Body of pancreas (tissue), 4 donors: ENCODE results near the gene CCSAP.

Experiments used
- POLR2A ChIP-seq, 3 donors: fragments of 450-650 bp; IDR thresholded peaks; one replicate each; pipeline ENCODE4 v1.6.1; 2016; ENCODE audit warnings: antibody characterized with exemption in 3 of 3, mild to moderate bottlenecking in 2 of 3
- TF ChIP-seq, protein P1 (sequence below), 7 experiments: fragments of 450-650 bp in 4 of 7; fragments of 200-600 bp in 3 of 7; sonication (generic) in 3 of 7; IDR thresholded peaks; one replicate each; pipeline ENCODE4 v1.5.1; 2016 to 2019; ENCODE audit warnings: antibody characterized with exemption in 7 of 7

GRCh38 chr1:229283183-229283611 lies 59.6 kb downstream of the CCSAP start:
- TF ChIP-seq, protein P1, sequence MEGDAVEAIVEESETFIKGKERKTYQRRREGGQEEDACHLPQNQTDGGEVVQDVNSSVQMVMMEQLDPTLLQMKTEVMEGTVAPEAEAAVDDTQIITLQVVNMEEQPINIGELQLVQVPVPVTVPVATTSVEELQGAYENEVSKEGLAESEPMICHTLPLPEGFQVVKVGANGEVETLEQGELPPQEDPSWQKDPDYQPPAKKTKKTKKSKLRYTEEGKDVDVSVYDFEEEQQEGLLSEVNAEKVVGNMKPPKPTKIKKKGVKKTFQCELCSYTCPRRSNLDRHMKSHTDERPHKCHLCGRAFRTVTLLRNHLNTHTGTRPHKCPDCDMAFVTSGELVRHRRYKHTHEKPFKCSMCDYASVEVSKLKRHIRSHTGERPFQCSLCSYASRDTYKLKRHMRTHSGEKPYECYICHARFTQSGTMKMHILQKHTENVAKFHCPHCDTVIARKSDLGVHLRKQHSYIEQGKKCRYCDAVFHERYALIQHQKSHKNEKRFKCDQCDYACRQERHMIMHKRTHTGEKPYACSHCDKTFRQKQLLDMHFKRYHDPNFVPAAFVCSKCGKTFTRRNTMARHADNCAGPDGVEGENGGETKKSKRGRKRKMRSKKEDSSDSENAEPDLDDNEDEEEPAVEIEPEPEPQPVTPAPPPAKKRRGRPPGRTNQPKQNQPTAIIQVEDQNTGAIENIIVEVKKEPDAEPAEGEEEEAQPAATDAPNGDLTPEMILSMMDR (IDR thresholded peaks at IDR 0.05), result no peak
- no peak for TF ChIP-seq POLR2A (IDR thresholded peaks at IDR 0.05)
